H1 (cell line): ENCODE results near the gene HELT. TPM values are rescaled to one million over a fixed set of nuclear protein-coding genes. Genes with fewer than 3 reads are reported as not detected.

Experiments used
- CREB1 ChIP-seq: IDR thresholded peaks from 2 replicates; pipeline ENCODE4 v1.6.1; 2012; ENCODE audit warnings: inconsistent platforms
- KDM4A ChIP-seq: IDR thresholded peaks from one replicate; pipeline ENCODE4 v1.7.1; 2012; ENCODE audit warnings: low read depth, mild to moderate bottlenecking, moderate library complexity, low read length, inconsistent platforms; ENCODE audit not compliant: severe bottlenecking
- PHF8 ChIP-seq: fragments of 200-600 bp; sonication (generic); conservative IDR thresholded peaks from 2 replicates; pipeline ENCODE4 v1.7.1; 2012; ENCODE audit warnings: low read depth, mild to moderate bottlenecking, inconsistent platforms, low read length, moderate library complexity
- RAD21 ChIP-seq, 2 experiments: IDR thresholded peaks in 1 of 2; conservative IDR thresholded peaks in 1 of 2; 2 replicates each; pipeline ENCODE4 v1.6.1; 2011; ENCODE audit warnings: low read depth in 2 of 2, low read length in 2 of 2, improper control_type of control experiment in 1 of 2, inconsistent platforms in 1 of 2, mild to moderate bottlenecking in 1 of 2, moderate library complexity in 1 of 2
- RFX5 ChIP-seq: IDR thresholded peaks from 2 replicates; pipeline ENCODE4 v1.6.1; 2011; ENCODE audit warnings: low read depth, low read length, improper control_type of control experiment, borderline replicate concordance
- polyA plus RNA-seq, 7 experiments: library from polyadenylated mRNA; depleted of rRNA in 3 of 7; stranded (reverse) in 5 of 7; unstranded in 2 of 7; fragments of >200 nt in 5 of 7; fragments of 200-250 nt in 2 of 7; gene quantifications; 1 replicate in 5 of 7; 2 replicates in 1 of 7; 4 replicates in 1 of 7; pipeline versions ENCODE4 v1.2.1 to v1.2.3, GENCODE V29; 2011 to 2013; ENCODE audit warnings: missing spikeins in 2 of 7, mixed read lengths in 2 of 7
- total RNA-seq: library from RNA; stranded (reverse); fragmentation: NEBNext Ultra II Directional; extraction: Animal tissue kit (Norgen Biotek cat#: 25700); gene quantifications from 2 replicates; pipeline ENCODE4 v1.2.1, GENCODE V29; 2021
- TF ChIP-seq, protein P1 (sequence below): IDR thresholded peaks from 2 replicates; pipeline ENCODE4 v1.6.1; 2012; ENCODE audit warnings: inconsistent platforms
- TF ChIP-seq, protein P2 (sequence below): fragments of 300-600 bp; sonication (generic); IDR thresholded peaks from 2 replicates; pipeline ENCODE4 v1.7.1; 2012; ENCODE audit warnings: low read length, moderate library complexity, mild to moderate bottlenecking, inconsistent platforms; ENCODE audit not compliant: insufficient replicate concordance

The HELT gene
- total and polyA plus RNA-seq, 2 of the 8 experiments (the other 6 are each of a cell fraction or from before 2014, with no cell fraction given) = 0.32 to 0.35 TPM

DNA sequence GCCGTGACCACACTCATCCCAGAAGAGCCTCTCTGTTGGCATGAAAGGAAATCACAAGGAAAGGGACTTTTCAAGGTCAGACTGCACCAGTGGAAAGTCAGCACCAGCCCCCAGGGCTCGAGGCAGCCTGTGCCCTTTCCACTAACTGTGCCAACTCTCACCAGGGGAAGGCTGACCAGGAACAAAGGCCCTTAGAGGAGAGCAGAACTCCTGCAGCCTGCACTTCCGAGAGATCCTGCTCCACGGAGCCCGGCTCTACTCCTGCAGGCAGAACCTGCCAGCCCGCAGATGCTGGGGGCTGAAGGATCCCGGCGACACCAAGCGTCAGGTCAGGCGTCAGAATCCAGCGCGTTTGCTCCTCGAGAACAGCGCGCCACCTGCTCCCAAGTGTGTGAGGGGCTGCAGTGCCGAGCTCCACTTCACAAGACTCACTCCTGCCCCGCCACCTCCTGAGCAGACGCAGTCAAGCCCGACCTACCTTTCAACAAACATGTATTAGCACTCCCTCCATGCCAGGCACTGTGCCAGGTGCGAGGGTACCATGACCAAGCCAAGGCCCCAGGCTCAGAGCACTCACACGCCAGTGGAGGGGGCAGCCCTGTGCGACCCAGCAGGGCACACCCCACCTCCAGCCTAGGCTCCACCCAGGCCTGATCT lies 13.6 kb upstream of the HELT start (continued):
- TF ChIP-seq, protein P1, sequence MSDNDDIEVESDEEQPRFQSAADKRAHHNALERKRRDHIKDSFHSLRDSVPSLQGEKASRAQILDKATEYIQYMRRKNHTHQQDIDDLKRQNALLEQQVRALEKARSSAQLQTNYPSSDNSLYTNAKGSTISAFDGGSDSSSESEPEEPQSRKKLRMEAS = peak; percentile 99
- TF ChIP-seq RFX5 = no peak
- peak; percentile 2 to 32; a peak in 1 of 4 replicates for TF ChIP-seq RAD21 (IDR thresholded peaks at IDR 0.05 in 1 of 2, conservative IDR thresholded peaks at IDR 0.05 in 1 of 2; ENCODE audit: low read depth in 2 of 2, low read length in 2 of 2)
- no peak for TF ChIP-seq PHF8
- peak; percentile 77 for TF ChIP-seq CREB1
- TF ChIP-seq, protein P2, sequence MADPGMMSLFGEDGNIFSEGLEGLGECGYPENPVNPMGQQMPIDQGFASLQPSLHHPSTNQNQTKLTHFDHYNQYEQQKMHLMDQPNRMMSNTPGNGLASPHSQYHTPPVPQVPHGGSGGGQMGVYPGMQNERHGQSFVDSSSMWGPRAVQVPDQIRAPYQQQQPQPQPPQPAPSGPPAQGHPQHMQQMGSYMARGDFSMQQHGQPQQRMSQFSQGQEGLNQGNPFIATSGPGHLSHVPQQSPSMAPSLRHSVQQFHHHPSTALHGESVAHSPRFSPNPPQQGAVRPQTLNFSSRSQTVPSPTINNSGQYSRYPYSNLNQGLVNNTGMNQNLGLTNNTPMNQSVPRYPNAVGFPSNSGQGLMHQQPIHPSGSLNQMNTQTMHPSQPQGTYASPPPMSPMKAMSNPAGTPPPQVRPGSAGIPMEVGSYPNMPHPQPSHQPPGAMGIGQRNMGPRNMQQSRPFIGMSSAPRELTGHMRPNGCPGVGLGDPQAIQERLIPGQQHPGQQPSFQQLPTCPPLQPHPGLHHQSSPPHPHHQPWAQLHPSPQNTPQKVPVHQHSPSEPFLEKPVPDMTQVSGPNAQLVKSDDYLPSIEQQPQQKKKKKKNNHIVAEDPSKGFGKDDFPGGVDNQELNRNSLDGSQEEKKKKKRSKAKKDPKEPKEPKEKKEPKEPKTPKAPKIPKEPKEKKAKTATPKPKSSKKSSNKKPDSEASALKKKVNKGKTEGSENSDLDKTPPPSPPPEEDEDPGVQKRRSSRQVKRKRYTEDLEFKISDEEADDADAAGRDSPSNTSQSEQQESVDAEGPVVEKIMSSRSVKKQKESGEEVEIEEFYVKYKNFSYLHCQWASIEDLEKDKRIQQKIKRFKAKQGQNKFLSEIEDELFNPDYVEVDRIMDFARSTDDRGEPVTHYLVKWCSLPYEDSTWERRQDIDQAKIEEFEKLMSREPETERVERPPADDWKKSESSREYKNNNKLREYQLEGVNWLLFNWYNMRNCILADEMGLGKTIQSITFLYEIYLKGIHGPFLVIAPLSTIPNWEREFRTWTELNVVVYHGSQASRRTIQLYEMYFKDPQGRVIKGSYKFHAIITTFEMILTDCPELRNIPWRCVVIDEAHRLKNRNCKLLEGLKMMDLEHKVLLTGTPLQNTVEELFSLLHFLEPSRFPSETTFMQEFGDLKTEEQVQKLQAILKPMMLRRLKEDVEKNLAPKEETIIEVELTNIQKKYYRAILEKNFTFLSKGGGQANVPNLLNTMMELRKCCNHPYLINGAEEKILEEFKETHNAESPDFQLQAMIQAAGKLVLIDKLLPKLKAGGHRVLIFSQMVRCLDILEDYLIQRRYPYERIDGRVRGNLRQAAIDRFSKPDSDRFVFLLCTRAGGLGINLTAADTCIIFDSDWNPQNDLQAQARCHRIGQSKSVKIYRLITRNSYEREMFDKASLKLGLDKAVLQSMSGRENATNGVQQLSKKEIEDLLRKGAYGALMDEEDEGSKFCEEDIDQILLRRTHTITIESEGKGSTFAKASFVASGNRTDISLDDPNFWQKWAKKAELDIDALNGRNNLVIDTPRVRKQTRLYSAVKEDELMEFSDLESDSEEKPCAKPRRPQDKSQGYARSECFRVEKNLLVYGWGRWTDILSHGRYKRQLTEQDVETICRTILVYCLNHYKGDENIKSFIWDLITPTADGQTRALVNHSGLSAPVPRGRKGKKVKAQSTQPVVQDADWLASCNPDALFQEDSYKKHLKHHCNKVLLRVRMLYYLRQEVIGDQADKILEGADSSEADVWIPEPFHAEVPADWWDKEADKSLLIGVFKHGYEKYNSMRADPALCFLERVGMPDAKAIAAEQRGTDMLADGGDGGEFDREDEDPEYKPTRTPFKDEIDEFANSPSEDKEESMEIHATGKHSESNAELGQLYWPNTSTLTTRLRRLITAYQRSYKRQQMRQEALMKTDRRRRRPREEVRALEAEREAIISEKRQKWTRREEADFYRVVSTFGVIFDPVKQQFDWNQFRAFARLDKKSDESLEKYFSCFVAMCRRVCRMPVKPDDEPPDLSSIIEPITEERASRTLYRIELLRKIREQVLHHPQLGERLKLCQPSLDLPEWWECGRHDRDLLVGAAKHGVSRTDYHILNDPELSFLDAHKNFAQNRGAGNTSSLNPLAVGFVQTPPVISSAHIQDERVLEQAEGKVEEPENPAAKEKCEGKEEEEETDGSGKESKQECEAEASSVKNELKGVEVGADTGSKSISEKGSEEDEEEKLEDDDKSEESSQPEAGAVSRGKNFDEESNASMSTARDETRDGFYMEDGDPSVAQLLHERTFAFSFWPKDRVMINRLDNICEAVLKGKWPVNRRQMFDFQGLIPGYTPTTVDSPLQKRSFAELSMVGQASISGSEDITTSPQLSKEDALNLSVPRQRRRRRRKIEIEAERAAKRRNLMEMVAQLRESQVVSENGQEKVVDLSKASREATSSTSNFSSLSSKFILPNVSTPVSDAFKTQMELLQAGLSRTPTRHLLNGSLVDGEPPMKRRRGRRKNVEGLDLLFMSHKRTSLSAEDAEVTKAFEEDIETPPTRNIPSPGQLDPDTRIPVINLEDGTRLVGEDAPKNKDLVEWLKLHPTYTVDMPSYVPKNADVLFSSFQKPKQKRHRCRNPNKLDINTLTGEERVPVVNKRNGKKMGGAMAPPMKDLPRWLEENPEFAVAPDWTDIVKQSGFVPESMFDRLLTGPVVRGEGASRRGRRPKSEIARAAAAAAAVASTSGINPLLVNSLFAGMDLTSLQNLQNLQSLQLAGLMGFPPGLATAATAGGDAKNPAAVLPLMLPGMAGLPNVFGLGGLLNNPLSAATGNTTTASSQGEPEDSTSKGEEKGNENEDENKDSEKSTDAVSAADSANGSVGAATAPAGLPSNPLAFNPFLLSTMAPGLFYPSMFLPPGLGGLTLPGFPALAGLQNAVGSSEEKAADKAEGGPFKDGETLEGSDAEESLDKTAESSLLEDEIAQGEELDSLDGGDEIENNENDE = no peak
- peak; percentile 64 for TF ChIP-seq KDM4A
